Measurements from ENCODE around the gene RASGRF1.

The RASGRF1 gene

GRCh38 chr15:79075256-79075655 is 15.3 kb downstream of the RASGRF1 start:
- no peak for DNase-seq
- in situ Hi-C loops (cut with HindIII; ENCODE audit: low pct_ligation_motif_present, low pct_unique_long_range_greater_than_20kb, low sequenced_read_pairs) = no loop called here

GRCh38 chr15:79073336-79073735 is 17.2 kb downstream of the RASGRF1 start:
- DNase-seq = no peak
- in situ Hi-C loops (cut with HindIII; ENCODE audit: low pct_ligation_motif_present, low pct_unique_long_range_greater_than_20kb, low sequenced_read_pairs) = no loop called here

GRCh38 chr15:79071901-79072300 is 18.7 kb downstream of the RASGRF1 start:
- DNase-seq = no peak
- in situ Hi-C loops (cut with HindIII; ENCODE audit: low pct_ligation_motif_present, low pct_unique_long_range_greater_than_20kb, low sequenced_read_pairs) = no loop called here

DNA sequence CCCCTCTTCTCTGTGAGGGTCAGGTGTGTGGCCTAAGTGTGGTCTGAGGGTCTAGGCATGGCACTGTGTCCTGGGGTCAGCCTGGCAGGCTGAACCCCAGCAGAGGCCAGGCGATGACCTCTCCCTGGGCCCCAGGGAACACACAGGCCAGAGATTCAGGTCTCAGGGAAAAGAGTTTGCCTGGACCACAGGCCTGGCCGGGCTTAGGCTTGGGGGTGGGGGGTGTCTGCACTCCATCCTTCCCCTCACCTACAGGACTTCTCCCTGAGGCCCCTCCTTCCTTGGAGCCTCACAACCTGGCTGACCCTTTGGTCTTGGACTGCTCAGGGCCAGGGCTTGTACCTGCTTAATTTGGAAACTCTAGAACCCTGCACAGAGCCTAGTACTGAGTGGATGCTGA is 21.8 kb downstream of the RASGRF1 start:
- in situ Hi-C loops (cut with HindIII; ENCODE audit: low pct_ligation_motif_present, low pct_unique_long_range_greater_than_20kb, low sequenced_read_pairs) = no loop called here
- no peak for DNase-seq

GRCh38 chr15:79067969-79068368 is 22.6 kb downstream of the RASGRF1 start:
- no peak for DNase-seq
- in situ Hi-C loops (cut with HindIII; ENCODE audit: low pct_ligation_motif_present, low pct_unique_long_range_greater_than_20kb, low sequenced_read_pairs) = no loop called here

DNA sequence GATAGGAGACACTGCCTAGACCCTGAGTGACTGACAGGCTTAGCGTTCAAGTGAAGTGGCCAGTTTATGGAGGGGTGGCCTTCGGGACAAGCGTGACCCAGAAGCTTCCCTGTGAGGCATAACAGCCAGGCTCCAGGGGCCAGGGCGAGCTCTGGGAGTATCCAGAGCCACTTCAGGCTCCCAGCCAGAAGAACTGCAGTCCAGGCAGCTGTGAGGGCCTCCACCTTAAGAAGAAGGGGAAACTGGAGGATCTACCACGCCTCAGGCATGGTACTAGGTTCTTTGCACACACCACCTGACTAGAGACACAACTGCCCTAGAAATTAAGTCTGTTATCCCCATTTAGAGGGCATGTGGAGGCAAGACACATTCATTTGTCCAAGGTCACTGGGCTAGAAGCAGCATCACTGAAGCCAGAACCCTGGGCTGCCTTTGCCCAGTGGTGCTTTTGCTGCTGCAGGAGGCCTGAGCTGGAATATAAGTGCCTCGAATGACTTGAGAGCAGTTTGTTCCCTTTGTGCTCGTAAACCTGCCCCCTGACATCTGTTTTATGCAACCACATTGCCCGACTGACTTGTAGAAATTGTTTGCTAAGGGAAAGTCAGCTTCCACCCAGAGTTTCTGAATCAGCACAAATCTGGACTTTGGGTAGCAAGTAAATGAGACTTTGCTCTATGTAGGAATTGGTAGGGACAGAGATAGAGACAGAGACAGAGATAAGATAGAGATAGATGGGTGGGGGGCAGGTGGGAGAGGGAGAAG is 23.3 kb downstream of the RASGRF1 start:
- in situ Hi-C loops (cut with HindIII; ENCODE audit: low pct_ligation_motif_present, low pct_unique_long_range_greater_than_20kb, low sequenced_read_pairs) = no loop called here
- no peak for DNase-seq

DNA sequence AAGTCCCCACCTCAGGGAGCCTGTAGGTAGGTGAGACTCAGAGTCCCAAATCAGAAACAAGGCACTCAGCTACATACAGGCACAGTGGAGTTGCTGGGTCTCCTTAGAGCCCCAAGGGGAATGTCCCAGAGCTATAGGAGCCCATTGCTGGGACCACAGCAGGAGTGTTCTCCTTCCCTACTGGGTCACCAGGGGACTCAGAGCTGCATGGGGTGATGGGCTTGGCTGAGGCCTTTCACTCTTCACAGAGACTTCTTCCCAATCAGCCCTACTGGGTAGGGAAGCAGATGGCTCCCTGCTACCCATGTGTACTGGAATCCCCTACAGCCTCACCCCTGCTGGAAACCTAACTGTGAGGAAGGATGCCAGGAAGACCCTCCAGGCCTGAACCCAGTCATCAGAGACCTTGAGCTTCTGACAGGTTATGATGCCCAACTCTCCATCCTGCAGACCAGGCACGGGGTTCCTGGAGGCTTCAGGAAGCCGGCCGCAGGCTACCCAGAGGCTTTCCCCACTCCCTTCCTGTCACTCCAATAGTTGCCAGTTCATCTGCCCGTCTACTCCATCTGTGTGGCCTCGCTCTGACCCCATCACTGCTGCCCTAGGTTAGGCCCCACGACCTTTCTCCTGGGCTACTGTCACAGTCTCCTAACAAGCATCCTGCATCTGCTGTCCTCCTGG is 24.0 kb downstream of the RASGRF1 start:
- DNase-seq = no peak
- in situ Hi-C loops (cut with HindIII; ENCODE audit: low pct_ligation_motif_present, low pct_unique_long_range_greater_than_20kb, low sequenced_read_pairs) = no loop called here

- no peak for DNase-seq
Measured at GRCh38 chr15:79065706-79066376, 24.7 kb downstream of the RASGRF1 start.

DNA sequence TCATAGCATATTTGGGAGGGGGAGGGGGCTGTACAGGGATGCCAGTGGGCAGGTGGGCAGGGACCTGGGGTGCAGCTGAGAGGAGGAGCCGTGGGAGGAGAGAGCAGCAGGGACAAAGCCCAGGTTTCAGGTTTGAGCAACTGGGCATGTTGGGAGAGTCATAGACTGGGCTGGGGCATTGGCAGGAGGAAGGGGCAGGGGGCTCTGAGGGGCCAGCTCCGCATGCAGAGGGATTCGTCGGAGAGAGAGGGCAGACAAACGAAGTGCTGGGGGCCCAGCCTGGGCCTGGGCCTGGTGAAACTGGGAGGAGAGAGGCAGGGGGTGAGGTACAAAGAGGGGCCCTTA is 25.2 kb downstream of the RASGRF1 start:
- DNase-seq = no peak
- in situ Hi-C loops (cut with HindIII; ENCODE audit: low pct_ligation_motif_present, low pct_unique_long_range_greater_than_20kb, low sequenced_read_pairs) = no loop called here

More at GRCh38 chr15:79065706-79066376, 24.7 kb downstream of the RASGRF1 start:
- in situ Hi-C loops (cut with HindIII; ENCODE audit: low pct_ligation_motif_present, low pct_unique_long_range_greater_than_20kb, low sequenced_read_pairs) = no loop called here

- in situ Hi-C loops (cut with HindIII; ENCODE audit: low pct_ligation_motif_present, low pct_unique_long_range_greater_than_20kb, low sequenced_read_pairs) = no loop called here
- no peak for DNase-seq
Measured at GRCh38 chr15:79064496-79064895, 26.1 kb downstream of the RASGRF1 start.

- no peak for DNase-seq
- in situ Hi-C loops (cut with HindIII; ENCODE audit: low pct_ligation_motif_present, low pct_unique_long_range_greater_than_20kb, low sequenced_read_pairs) = no loop called here
Measured at GRCh38 chr15:79060175-79060574, 30.4 kb downstream of the RASGRF1 start.

- in situ Hi-C loops (cut with HindIII; ENCODE audit: low pct_ligation_motif_present, low pct_unique_long_range_greater_than_20kb, low sequenced_read_pairs) = no loop called here
- no peak for DNase-seq
Measured at GRCh38 chr15:79059081-79059572, 31.5 kb downstream of the RASGRF1 start.

DNA sequence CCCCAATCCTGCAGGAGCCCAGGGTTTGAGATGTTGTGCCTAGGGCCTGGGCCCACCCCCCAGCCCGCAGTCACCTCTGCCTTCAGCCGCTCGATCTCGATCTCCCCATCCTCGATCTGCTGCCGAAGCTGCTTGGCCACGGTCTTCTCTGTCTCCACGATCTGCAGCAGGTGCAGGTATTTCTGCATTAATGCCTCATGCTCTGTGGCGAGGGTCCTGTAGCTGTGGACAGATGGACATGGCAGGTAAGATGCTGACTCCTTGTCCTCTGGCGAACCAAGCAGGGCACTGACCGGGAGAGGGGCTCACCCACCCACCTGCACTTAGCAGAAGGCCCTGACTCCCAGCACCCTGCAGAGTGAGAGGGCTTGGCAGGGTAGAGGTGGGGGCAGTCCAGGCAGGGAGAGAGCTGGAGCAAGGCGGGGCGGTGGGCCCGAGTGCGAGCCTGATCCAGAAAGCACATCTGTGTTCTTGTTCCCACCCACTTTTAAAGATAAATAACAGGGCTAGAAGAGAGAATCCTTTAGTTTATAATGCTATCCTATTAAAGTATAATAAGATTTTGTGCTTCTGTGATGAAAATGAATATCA is 32.2 kb downstream of the RASGRF1 start:
- in situ Hi-C loops (cut with HindIII; ENCODE audit: low pct_ligation_motif_present, low pct_unique_long_range_greater_than_20kb, low sequenced_read_pairs) = no loop called here
- DNase-seq = no peak

DNA sequence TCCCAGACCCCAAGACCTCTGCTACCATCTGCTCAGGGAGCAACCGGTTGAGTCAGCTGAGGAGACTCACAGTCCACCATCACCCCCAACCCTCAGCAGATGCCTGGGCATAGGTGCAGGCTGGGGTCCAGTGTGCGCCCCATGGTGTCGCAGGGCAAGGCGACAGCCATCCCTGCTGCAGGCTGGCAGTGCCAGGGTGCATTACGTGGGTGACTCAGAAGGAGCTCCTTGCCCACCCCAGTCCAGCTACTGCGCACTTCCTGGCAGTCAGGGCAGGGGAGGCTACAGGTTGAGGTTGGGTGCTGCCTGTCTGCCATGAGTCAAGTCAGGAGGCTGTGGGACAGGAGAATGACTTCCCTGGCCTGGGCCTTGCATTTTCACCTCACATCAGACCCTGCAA is 33.5 kb downstream of the RASGRF1 start:
- no peak for DNase-seq
- in situ Hi-C loops (cut with HindIII; ENCODE audit: low pct_ligation_motif_present, low pct_unique_long_range_greater_than_20kb, low sequenced_read_pairs) = no loop called here

GRCh38 chr15:79054350-79054749 is 36.2 kb downstream of the RASGRF1 start:
- no peak for DNase-seq
- in situ Hi-C loops (cut with HindIII; ENCODE audit: low pct_ligation_motif_present, low pct_unique_long_range_greater_than_20kb, low sequenced_read_pairs) = no loop called here

- no peak for DNase-seq
- in situ Hi-C loops (cut with HindIII; ENCODE audit: low pct_ligation_motif_present, low pct_unique_long_range_greater_than_20kb, low sequenced_read_pairs) = no loop called here
Measured at GRCh38 chr15:79053894-79054293, 36.7 kb downstream of the RASGRF1 start.

- DNase-seq = no peak
- in situ Hi-C loops (cut with HindIII; ENCODE audit: low pct_ligation_motif_present, low pct_unique_long_range_greater_than_20kb, low sequenced_read_pairs) = no loop called here
Measured at GRCh38 chr15:79051941-79052731, 38.4 kb downstream of the RASGRF1 start.

DNA sequence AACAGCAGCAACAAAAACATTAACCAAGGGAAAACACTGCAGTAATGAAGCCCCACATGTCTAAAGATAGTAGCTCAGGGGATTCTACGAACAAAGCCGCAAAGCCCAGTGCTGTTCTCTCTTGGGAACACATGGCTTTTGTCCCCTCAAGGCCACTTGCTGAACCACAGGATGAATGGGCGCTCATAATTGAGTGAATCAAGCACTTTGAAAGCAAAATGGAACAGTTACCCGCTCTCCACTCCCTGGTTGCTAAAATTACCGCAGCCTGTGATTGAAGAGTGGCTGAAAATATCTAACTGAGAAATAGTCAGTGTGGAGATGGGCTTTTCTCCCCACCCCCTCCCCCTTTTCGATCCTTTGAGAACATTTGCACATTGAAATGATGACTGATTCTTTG is 39.6 kb downstream of the RASGRF1 start:
- in situ Hi-C loops (cut with HindIII; ENCODE audit: low pct_ligation_motif_present, low pct_unique_long_range_greater_than_20kb, low sequenced_read_pairs) = no loop called here
- no peak for DNase-seq
